IMR-90 (cell line): ENCODE measurements around the gene HOXA13. TPM values are rescaled to one million over a fixed set of nuclear protein-coding genes. Genes with fewer than 3 reads are reported as not detected.

ENCODE experiments used
- ATAC-seq: fragments of 200-7000 bp; cut with Tn5 transposase; 2 replicates; pipeline ENCODE4 v1.9.1; 2020; ENCODE audit warnings: low read depth, mild to moderate bottlenecking, moderate library complexity
- BruUV-seq: library from RNA; stranded (reverse); fragments of 400-500 nt; replicated peaks from 2 replicates; lab custom pipeline; 2021; lab: Mats Ljungman, UMichigan
- CTCF ChIA-PET: fragments of 300-600 bp; formaldehyde crosslinking; extraction: SDS; loops from one replicate; lab custom pipeline; 2021; ENCODE audit warnings: antibody characterized with exemption; lab: Yijun Ruan, JAX
- POLR2A ChIA-PET: fragments of 300-600 bp; sonication (Branson Sonifier 250); formaldehyde crosslinking; loops from one replicate; lab custom pipeline; 2022; ENCODE audit warnings: antibody characterized with exemption; ENCODE audit not compliant: unreplicated experiment; lab: Charles Lee
- DNase-seq: peaks from one replicate; pipeline ENCODE4 v3.0.0; 2013
- H2AFZ ChIP-seq: replicated peaks from 2 replicates; pipeline ENCODE3; 2013; ENCODE audit warnings: low read length, mild to moderate bottlenecking; ENCODE audit not compliant: poor library complexity
- H2AK5ac ChIP-seq: 2 replicates; pipeline ENCODE4 v1.6.1; 2013; ENCODE audit warnings: low read depth, low read length, inconsistent platforms
- H2AK9ac ChIP-seq: replicated peaks from 2 replicates; pipeline ENCODE3; 2013; ENCODE audit warnings: mild to moderate bottlenecking, low read depth, low read length, moderate library complexity; ENCODE audit not compliant: poor library complexity
- H2BK120ac ChIP-seq: 2 replicates; pipeline ENCODE4 v1.6.1; 2013; ENCODE audit warnings: low read depth, low read length, inconsistent platforms
- H2BK15ac ChIP-seq: 3 replicates; pipeline ENCODE4 v1.6.1; 2013; ENCODE audit warnings: low read depth, low read length, inconsistent platforms
- H2BK20ac ChIP-seq: 2 replicates; pipeline ENCODE4 v1.6.1; 2013; ENCODE audit warnings: low read depth, mild to moderate bottlenecking, inconsistent platforms, low read length, moderate library complexity
- H2BK5ac ChIP-seq: 2 replicates; pipeline ENCODE4 v1.6.1; 2013; ENCODE audit warnings: mild to moderate bottlenecking, low read depth, low read length, inconsistent platforms; ENCODE audit not compliant: poor library complexity, severe bottlenecking
- H3K14ac ChIP-seq: replicated peaks from 2 replicates; pipeline ENCODE4 v1.6.1; 2013; ENCODE audit warnings: low read depth, low read length, inconsistent platforms
- H3K18ac ChIP-seq: 2 replicates; pipeline ENCODE4 v1.6.1; 2013; ENCODE audit warnings: low read depth, low read length, control low read depth
- H3K23ac ChIP-seq: 2 replicates; pipeline ENCODE4 v1.6.1; 2013; ENCODE audit warnings: low read depth, low read length, inconsistent platforms
- H3K27ac ChIP-seq: 2 replicates; pipeline ENCODE4 v1.5.1; 2013; ENCODE audit warnings: mild to moderate bottlenecking, control low read depth, low read length; ENCODE audit not compliant: insufficient read depth
- H3K27me3 ChIP-seq: 2 replicates; pipeline ENCODE4 v1.6.1; 2013; ENCODE audit warnings: low read length; ENCODE audit not compliant: control insufficient read depth, insufficient read depth
- H3K36me3 ChIP-seq: 2 replicates; pipeline ENCODE4 v1.6.1; 2013; ENCODE audit warnings: low read length, mixed read lengths; ENCODE audit not compliant: control insufficient read depth, insufficient read depth
- H3K4ac ChIP-seq: 2 replicates; pipeline ENCODE4 v1.6.1; 2013; ENCODE audit warnings: low read depth, low read length, inconsistent platforms
- H3K4me1 ChIP-seq: 2 replicates; pipeline ENCODE4 v1.6.1; 2013; ENCODE audit warnings: low read length, mixed read lengths; ENCODE audit not compliant: control insufficient read depth, insufficient read depth
- H3K4me2 ChIP-seq: 2 replicates; pipeline ENCODE4 v1.6.1; 2013; ENCODE audit warnings: low read depth, mild to moderate bottlenecking, control low read depth, low read length, moderate library complexity
- H3K4me3 ChIP-seq: 2 replicates; pipeline ENCODE4 v1.5.1; 2013; ENCODE audit warnings: low read depth, mild to moderate bottlenecking, control low read depth, low read length, moderate library complexity; ENCODE audit not compliant: insufficient read depth
- H3K56ac ChIP-seq: 2 replicates; pipeline ENCODE4 v1.6.1; 2013; ENCODE audit warnings: low read length, inconsistent platforms; ENCODE audit not compliant: insufficient read depth; ENCODE audit errors: extremely low read depth
- H3K79me1 ChIP-seq, 2 experiments: 2 replicates each; pipeline ENCODE4 v1.6.1; 2013; ENCODE audit warnings: low read length in 2 of 2, inconsistent platforms in 1 of 2, low read depth in 1 of 2
- H3K9ac ChIP-seq: 2 replicates; pipeline ENCODE4 v1.6.1; 2013; ENCODE audit warnings: low read depth, low read length, control low read depth
- H3K9me1 ChIP-seq: 2 replicates; pipeline ENCODE4 v1.6.1; 2013; ENCODE audit warnings: low read length, inconsistent platforms; ENCODE audit not compliant: insufficient read depth
- H3K9me3 ChIP-seq: 2 replicates; pipeline ENCODE4 v1.6.1; 2013; ENCODE audit warnings: low read length; ENCODE audit not compliant: control insufficient read depth, insufficient read depth
- H4K20me1 ChIP-seq: 2 replicates; pipeline ENCODE4 v1.6.1; 2013; ENCODE audit warnings: low read length, inconsistent platforms; ENCODE audit not compliant: insufficient read depth
- H4K5ac ChIP-seq: 2 replicates; pipeline ENCODE4 v1.6.1; 2013; ENCODE audit warnings: mild to moderate bottlenecking, low read depth, low read length, control low read depth
- H4K8ac ChIP-seq, 2 experiments: 2 replicates each; pipeline ENCODE4 v1.6.1; 2013; ENCODE audit warnings: low read depth in 2 of 2, low read length in 2 of 2, control low read depth in 1 of 2, inconsistent platforms in 1 of 2
- H4K91ac ChIP-seq: 2 replicates; pipeline ENCODE4 v1.6.1; 2013; ENCODE audit warnings: low read depth, low read length, inconsistent platforms; ENCODE audit not compliant: insufficient read depth
- BHLHE40 ChIP-seq: fragments of 150-350 bp; IDR thresholded peaks from 2 replicates; pipeline ENCODE4 v1.6.1; 2016; ENCODE audit warnings: mild to moderate bottlenecking, low read depth, low read length
- CHD1 ChIP-seq: IDR thresholded peaks from 2 replicates; pipeline ENCODE4 v1.6.1; 2012; ENCODE audit warnings: low read depth, low read length, improper control_type of control experiment
- FOS ChIP-seq: fragments of 150-350 bp; IDR thresholded peaks from 2 replicates; pipeline ENCODE4 v1.6.1; 2016; ENCODE audit warnings: low read depth, low read length
- MAFK ChIP-seq: IDR thresholded peaks from 2 replicates; pipeline ENCODE4 v1.6.1; 2012; ENCODE audit warnings: low read depth, low read length, improper control_type of control experiment
- POLR2A ChIP-seq: IDR thresholded peaks from 2 replicates; pipeline ENCODE4 v1.6.1; 2012; ENCODE audit warnings: mild to moderate bottlenecking, low read depth, low read length
- SMC3 ChIP-seq: fragments of 150-350 bp; IDR thresholded peaks from 2 replicates; pipeline ENCODE4 v1.6.1; 2016; ENCODE audit warnings: low read depth, mild to moderate bottlenecking, antibody characterized with exemption, low read length, moderate library complexity
- WGBS, 2 experiments: methylation state at CpG; one replicate each; pipeline versions ENCODE4 v1.1.5 to v1.1.7; 2013; ENCODE audit warnings: missing lambda C conversion rate in 2 of 2; ENCODE audit not compliant: insufficient read length in 1 of 2; ENCODE audit errors: extremely low coverage in 2 of 2; 5-methylcytosine and 5-hydroxymethylcytosine counted together
- dilution Hi-C: fragments of 300-500 bp; cut with HindIII; formaldehyde crosslinking; loops from one replicate; pipeline ENCODE4 v1.14.3; 2018; ENCODE audit warnings: low sequenced_read_pairs; ENCODE audit not compliant: unreplicated experiment
- in situ Hi-C: fragments of 300-500 bp; cut with MboI; formaldehyde crosslinking; loops from 3 replicates; pipeline ENCODE4 v1.14.3; 2019; ENCODE audit warnings: low sequenced_read_pairs, inconsistent platforms, mixed read lengths
- intact Hi-C: fragments of 100-400 bp; cut with micrococcal nuclease; formaldehyde crosslinking; loops from 2 replicates; pipeline ENCODE4 v1.10.0; 2022
- polyA plus RNA-seq, 3 experiments: library from polyadenylated mRNA; depleted of rRNA; stranded (reverse); fragments of >200 nt; gene quantifications; 2 replicates each; pipeline ENCODE4 v1.2.3, GENCODE V29; 2012; ENCODE audit warnings: low replicate concordance in 1 of 3
- total RNA-seq: library from RNA; depleted of rRNA; stranded (reverse); fragments of >200 nt; gene quantifications from 2 replicates; pipeline ENCODE4 v1.2.3, GENCODE V29; 2012
- TF ChIP-seq, protein P1 (sequence below): fragments of 150-350 bp; IDR thresholded peaks from 2 replicates; pipeline ENCODE4 v1.6.1; 2016; ENCODE audit warnings: low read depth, mild to moderate bottlenecking, low read length, moderate library complexity, borderline replicate concordance

The HOXA13 gene
- total and polyA plus RNA-seq, 2 of the 4 experiments (the other 2 are of a cell fraction) = not detected

DNA sequence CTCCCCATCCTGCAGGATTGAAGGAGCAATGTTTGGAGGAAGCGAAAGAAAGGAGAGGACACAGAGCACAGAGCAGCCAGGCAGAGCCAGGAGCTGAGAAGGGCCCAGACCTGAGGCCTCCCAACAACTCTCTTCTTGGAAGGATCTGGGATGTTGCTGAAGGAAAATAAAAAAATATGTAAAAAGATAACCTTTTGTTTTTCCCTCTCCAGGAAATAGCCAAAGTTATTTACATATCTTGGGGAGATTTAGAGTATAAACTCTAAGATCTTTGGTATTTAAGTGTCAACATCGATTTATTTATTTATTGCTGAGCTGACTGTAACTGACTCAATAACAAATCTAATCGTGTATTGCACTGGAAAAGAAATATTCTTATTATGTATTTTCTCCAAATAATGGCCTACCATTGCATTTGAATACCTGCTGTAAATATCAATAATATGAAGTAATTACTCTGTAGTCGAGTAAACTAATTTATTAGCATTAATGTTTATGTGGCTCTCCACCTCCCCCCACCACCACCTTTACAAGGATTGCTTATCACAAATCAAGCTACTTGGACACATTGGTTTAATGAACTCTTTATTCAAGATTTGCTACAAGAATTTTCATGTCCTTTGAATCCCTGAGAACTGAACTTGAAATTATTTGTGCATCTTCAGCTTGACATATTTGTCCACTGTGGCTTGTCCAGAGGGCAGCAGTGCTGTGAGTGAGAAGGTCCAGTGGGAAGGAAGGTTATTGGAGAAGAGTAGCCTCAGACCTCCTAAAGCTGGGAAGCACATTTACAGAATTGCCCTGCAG is 13.0 kb downstream of the HOXA13 start:
- no TSS peak for BruUV-seq
- no peak overlapping the region for H2AFZ ChIP-seq
- POLR2A ChIA-PET = interaction anchor here (0.7 kb wide), 1 partner anchor 53 kb away, joined by 5 read pairs; no protein-coding TSS in a partner anchor

More for the DNA sequence above, 13.0 kb downstream of the HOXA13 start:
- Histone ChIP-seq H3K4me1 (peaks cover 3% of the 10 kb centered on the region; the same call in 1 of the 2 replicates), H2BK15ac (no peak overlapping the region), H3K4me3 (no peak overlapping the region), H3K4me2 (no peak overlapping the region), H3K36me3 (no peaks in the 10 kb centered on the region), H4K91ac (no peak overlapping the region), H3K56ac (no peak overlapping the region), H2BK20ac (no peak overlapping the region), H3K9me3 (peaks cover 17% of the 10 kb centered on the region; the same call in 1 of the 2 replicates), H3K18ac (no peak overlapping the region), H3K27me3 (peaks cover 97% of the 10 kb centered on the region), H2AK5ac (no peak overlapping the region), H3K23ac (no peak overlapping the region), H2BK5ac (no peak overlapping the region), H3K27ac (no peak overlapping the region), H3K9ac (no peak overlapping the region), H4K5ac (no peak overlapping the region), H3K4ac (no peak overlapping the region), H3K9me1 (no peaks in the 10 kb centered on the region), H2BK120ac (no peak overlapping the region), H3K14ac (no peak overlapping the region), H4K8ac (no peak overlapping the region), H2AK9ac (no peak overlapping the region), H3K79me1 (no peaks in the 10 kb centered on the region), H4K20me1 (peaks cover 17% of the 10 kb centered on the region; the same call in 1 of the 2 replicates)
- ATAC-seq (no peak), DNase-seq (no peak)
- TF ChIP-seq POLR2A (no peak), BHLHE40 (no peak), CHD1 (no peak), MAFK (no peak), FOS (no peak), SMC3 (no peak)
- TF ChIP-seq, protein P1, sequence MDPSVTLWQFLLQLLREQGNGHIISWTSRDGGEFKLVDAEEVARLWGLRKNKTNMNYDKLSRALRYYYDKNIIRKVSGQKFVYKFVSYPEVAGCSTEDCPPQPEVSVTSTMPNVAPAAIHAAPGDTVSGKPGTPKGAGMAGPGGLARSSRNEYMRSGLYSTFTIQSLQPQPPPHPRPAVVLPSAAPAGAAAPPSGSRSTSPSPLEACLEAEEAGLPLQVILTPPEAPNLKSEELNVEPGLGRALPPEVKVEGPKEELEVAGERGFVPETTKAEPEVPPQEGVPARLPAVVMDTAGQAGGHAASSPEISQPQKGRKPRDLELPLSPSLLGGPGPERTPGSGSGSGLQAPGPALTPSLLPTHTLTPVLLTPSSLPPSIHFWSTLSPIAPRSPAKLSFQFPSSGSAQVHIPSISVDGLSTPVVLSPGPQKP = no peak
- in situ Hi-C loops = no loop called here
- WGBS, 2 experiments = no CpG with 5 or more reads among the region's 4 CpGs
- CTCF ChIA-PET = interaction anchor here (1.7 kb wide), 1 partner anchor 9 kb away, joined by 10 read pairs; no protein-coding TSS in a partner anchor
- intact Hi-C loops = no loop called here
- dilution Hi-C loops = no loop called here
